HuH-7.5 (cell line): ENCODE results near the gene SHE.

ENCODE experiments used
- DNase-seq: peaks from one replicate; pipeline ENCODE4 v3.0.0; 2011; ENCODE audit warnings: low spot score

Gene SHE

DNA sequence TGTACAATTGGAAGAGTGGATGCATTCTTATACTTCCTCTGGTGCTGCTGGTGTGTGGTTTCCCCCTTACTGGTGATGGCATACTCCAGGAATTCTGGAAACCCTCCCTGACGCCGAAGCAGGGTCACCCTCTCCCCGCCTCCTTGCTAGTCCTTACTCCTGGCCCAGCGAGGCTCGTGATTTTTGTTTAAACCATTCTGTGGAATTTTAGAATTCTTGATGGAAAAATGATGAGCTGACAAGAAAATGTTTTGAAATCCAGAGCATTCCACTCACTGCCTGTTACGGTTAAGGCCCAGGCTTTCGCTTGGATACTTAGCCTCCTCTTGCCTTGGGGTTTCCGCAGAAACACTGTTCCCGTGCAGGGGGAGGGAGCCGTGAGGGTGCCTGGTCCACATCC lies 55.9 kb downstream of the SHE start:
- DNase-seq: no peak

DNA sequence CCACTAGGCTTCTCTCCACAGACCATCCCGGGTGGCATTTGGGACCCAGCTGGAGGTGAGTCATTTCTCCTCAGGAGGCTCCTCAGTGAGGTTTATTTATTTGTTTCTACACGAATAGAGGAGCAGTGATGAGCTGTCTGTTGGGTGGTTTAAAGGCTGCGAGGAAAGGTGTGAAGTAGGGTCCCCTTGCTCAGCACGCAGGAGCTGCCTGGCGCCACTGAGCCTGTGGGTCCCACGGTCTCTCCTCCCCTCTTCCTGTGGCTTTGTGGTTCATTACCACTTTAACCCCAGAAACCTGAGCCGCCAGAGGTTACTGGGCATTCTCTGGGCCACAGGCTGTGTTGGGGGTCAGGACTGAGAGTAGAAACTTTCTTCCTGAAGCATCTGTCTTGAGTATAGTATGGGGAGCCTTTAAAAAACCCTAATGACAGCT lies 57.2 kb downstream of the SHE start:
- no peak for DNase-seq

DNA sequence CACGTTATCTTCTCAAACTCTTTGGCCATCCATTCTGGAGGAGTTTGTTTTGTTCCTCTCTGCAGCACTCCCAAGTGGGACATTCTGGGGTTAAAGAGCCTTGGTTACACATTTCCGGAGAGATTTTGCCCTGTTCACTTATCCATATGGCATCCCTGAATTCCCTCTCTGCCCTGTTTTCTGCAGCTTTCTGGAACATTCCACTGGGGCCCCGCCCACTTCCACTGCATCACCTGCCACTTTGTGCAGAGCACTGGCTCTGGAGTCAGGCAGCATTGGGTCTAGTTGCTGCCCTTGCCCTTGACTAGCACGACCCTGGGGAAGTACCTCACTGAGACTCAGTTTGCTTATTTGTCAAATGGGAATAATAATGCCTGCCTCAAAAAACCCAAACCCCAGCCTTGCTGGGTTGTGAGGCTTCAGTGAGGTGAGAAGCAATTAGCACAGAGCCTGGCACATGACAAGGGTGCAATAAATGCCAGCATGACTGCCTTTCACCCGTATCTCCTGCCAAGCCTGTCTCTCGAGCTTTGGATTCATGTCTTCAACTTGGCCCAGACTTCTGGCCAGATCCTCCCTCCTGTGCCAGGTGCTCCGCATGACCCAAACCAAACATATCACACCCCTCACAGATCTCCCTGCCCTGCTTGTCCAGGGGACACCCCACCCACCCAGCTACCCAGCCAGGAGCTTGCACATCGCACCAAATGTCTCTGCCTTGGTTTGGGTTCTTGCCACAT lies 58.8 kb downstream of the SHE start:
- DNase-seq: no peak

DNA sequence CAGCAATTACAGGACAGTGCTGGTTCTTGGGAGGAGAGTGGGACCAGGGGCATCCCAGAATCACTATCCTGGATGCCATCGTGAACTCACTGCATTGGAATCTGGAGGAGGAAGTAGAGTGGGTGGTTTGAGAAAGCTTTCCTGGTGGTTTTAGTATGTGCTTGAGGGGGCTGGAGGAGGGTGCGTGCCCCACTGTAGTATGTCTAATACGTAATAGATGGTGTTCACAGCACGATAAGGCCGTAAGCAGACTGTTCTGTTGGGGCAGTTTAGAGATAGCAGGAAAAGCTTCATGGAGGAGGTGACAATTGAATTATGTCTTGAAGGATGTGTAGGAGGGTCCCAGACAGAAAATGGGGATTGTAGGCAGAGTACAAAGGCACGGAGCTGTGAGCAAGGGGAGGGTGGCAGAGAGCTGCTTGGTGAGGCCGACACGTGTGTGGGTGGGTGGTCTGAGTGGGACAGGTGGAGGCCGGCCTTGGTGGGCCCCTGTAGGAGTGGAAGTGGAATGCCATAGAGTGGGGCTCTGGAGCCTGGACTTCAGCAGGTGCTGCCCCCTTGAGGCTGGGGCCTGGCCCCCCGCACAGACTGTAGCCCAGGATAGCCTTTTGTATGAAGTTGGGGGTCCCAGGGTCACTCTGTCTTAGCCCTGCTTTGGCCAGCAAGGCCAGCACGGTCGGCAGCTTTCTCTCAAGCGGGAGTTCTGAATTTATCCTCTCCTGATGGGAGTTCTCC lies 60.0 kb downstream of the SHE start:
- no peak for DNase-seq

DNA sequence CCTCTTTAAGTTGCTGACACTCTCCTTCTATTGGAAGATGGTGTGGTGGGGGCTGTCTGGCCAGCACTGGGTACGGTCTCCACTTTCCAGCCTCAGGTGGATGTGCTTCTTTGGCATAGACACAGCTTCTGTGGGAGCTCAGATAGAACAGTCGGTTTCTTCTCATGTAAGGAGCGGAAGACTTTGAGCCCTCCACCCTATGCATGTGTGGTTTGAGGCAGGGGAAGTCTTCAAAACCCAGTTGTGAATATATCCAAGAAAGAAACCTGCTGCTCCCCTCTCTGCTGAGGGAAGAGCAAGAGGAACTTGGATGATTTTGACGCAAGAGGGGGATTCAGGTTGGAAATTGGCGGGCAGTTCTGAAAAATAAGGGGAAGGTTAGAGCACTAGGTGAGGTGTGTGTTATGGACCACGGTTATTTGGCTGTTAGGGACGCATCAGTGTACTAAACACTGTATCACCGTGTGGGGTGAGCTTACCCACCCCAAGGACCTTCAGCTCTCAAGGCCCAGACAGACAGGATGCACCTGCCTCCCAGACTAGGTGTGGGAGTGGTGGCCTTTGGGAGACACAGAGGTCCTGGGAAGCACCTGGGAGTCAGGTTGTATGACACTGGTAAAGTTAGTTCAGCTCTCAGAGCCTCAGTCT lies 60.8 kb downstream of the SHE start:
- DNase-seq: no peak

DNA sequence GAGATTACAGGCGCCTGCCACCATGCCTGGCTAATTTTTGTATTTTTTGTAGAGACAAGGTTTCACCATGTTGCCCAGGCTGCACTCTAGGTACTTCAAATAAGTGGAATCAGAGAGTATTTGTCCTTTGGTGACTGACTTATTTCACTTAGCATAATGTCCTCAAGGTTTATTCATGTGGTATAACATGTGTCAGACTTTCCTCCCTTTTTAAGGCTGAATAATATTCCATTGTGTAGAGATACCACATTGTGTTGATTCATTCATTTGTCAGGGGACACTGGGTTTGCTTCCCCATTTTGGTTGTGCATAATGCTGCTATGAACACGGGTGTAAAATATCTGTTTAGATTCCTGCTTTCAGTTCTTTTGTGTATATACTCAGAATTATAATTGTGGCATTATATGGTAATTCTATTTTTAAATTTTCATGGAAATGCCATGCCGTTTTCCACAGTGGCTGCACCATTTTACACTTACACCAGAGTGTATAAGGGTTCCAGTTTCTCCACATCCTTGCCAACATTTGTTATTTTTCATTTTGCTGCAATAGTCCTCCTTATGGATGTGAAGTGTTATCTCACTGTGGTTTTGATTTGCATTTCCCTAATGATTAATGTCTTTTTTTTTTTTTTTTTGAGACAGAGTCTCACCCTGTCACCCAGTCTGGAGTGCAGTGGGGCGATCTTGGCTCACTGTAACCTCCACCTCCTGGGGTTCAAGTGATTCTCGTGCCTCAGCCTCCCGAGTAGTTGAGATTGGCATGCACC lies 62.0 kb downstream of the SHE start:
- no peak for DNase-seq

DNA sequence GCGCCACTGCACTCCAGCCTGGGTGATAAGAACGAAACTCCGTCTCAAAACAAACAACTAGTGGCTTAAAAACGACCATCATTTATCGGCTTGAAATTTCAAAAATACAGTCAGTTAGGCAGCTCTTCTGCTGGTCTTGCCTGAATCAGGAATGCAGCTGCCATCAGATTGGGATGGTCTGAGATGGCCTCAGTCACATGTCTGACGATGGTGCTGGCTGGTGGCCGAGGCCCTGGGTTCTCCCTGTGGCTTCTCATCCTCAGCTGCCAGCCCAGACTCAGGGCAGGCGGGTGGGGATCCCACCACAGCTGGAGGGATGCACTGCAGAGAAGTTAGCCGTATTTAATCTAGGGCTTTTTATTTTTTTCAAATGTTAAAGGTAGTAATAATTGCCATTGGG lies 65.8 kb downstream of the SHE start:
- DNase-seq: no peak

DNA sequence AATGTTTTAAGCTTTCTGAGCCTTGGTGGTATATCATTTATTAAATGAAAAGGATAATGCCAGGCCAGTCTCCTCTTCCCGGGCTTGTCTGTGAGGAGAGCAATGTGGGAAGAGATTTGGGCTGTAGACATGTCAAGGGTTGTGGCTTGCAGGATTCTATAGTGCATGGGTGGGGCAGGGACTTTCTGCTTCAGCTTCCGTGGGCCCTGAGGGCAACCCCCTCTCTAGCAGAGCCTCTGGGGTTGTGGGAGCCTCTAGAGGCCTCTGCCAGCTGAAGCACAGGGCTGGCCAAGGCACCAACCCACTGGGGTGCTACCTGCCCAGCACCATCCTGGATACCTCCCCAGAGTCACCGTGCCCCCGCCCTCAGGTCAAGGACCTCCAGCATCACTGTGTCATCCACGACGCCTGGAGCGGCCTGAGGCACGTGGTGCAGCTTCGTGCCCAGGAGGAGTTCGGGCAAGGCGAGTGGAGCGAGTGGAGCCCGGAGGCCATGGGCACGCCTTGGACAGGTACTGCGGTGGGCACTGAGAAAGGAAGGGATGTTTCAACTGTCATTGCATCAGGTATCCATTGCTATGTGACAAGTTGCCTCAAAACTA lies 66.5 kb downstream of the SHE start:
- no peak for DNase-seq

DNA sequence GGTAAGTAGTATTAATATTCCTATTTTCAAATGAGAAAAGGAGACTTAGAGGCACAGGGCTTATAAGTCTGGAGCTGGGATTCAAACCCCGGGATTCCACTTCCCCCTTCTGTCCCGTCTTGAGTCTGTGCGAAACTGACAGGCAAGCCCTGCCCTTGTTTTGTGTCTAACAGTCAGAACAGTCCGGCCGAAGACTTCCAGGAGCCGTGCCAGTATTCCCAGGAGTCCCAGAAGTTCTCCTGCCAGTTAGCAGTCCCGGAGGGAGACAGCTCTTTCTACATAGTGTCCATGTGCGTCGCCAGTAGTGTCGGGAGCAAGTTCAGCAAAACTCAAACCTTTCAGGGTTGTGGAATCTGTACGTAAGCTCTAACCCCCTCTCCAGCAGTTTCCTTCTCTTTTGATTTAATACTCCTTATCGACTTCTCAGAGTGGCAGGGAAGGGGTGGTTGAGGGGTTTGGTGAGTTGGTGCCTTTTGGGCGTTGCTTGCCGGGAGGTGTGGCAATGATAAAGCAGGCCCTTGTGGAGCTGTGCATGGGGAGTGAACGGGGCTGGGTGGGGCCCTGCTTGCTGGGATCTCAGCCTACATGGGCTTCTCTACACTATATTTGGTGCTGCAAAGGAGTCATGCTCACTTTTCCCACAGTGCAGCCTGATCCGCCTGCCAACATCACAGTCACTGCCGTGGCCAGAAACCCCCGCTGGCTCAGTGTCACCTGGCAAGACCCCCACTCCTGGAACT lies 67.7 kb downstream of the SHE start:
- no peak for DNase-seq

DNA sequence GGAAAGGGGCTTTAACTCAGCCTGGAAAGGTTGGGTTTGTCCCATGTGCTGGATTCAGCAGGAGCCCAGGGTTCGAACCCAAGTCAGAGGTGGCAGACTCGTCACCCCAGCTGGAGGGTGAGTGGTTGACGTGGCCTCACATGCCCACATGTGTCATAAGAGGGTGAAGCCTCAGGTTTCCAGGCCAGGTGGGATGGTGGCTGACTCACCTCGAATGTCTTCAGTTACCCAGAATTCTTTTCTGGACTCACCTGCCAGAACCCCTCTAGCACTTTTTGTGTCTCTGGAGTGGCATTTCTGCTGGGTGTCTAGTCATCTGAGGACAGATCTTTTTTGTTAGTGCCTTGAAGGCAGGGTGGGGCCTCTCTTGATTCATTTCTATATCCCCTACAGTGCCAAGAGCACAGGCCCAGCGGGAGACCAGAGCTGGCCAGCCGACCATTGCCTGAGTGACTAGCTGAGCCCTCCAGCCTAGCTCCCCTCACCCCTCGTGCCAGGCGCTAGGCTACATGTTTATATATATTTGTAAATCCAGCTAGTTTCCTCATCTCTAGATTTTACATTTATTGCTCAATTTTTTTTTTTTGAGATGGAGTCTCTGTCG lies 68.9 kb downstream of the SHE start:
- no peak for DNase-seq

DNA sequence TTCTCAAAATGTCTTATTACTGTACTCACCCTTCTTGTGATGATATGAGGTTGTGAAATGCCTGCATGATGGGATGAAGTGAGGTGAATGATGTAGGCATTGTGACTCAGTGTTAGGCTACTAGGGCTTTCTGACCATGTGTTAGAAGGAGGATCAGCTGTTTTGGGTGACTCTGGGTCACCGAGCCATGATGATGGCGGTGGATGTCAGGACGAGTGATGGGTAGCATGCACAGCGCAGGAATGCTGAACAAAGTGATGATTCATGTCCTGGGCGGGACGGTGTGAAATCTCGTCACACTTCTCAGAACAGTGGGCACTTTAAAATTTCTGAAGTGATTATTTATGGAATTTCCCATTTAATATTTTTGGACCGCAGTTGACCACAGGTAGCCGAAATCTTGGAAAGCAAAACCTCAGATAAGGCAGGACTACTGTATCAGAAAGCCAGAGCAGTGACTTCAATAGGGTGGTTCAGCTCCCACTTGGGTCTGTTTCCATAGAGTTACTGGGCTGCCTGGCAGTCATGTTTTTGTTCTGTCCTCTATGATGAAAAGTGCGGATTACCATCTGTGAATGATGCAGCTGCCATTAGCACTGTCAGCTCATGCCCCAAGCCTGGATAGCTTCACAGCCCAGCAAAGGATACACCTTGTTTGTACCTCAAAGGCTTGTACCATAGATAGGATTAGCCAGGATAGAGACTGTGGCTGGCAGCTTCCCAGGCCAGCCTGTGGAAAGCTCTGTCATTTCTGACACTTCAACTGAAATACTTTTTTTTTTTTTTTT lies 70.4 kb downstream of the SHE start:
- DNase-seq: no peak

DNA sequence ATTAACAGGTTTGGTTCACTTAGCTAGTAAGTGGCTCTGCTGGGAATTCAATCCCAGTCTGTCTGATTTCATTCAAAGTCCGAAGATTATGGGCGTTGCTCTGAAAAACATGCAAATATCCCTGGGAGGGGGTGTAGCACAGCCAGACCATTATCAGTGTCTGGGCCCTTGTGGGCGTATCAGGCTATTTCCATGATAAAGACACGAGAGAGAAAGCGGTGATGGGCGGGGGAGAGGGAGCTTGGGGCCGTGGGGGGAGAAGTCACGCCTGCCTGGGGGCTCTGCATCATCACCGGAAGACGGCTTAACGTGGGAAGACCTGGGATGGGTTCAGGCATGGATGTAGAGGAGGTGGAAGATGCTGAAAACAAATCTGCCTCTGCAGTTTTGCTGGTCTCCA lies 71.3 kb downstream of the SHE start:
- DNase-seq: no peak

DNA sequence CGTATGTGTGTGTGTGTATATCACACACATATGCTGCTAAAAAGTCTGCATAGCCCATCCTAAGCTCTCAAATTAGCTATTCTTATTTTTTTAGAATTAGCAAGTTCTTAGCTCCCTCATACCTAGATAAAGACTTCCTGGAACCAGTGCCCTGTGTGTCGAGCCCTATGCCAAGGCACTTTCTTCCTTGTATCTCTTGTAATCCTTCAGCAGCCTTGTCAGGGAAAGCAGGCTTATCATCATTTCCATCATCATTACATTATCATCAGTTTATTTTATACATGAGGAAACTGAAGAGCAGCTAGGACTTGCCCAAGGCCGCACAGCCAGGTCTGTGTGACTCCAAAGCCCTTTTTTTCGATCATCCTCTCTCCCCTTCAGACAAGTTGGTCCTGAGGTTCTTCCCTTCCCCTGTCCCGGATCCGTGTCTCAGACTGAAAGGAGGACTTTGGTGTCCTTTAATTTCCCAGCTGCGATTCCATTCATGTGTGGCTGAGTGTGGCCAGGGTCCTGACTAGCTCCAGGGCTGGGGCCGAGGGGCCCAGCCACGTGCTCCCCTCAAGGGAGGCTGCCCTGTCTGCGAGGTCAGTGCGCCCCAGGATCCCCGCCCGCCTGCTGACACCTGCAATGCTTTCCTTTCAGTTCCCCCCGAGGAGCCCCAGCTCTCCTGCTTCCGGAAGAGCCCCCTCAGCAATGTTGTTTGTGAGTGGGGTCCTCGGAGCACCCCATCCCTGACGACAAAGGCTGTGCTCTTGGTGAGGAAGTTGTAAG lies 72.2 kb downstream of the SHE start:
- DNase-seq: no peak
